ENCODE measurements around the gene CD14.
"Not testable (repeated sequence)": the region's sequence is repeated elsewhere in the genome, so short reads cannot be mapped to it uniquely, and the experiment has no call there.

CD14 gene

GRCh38 chr5:140634103-140634502, 1.1 kb upstream of the CD14 start:
- no peak for DNase-seq

GRCh38 chr5:140633501-140633900, 526 bp upstream of the CD14 start:
- DNase-seq, result no peak

- peak; percentile 61 for DNase-seq
Observed at GRCh38 chr5:140632366-140633020, 482 bp downstream of the CD14 start.

- no peak for DNase-seq
Observed at GRCh38 chr5:140631831-140632365, 1.1 kb downstream of the CD14 start.

- DNase-seq, result no peak
Observed at GRCh38 chr5:140631036-140631417, 1.9 kb downstream of the CD14 start.

GRCh38 chr5:140630292-140631035, 2.5 kb downstream of the CD14 start:
- DNase-seq, result no peak

GRCh38 chr5:140628711-140629110, 4.3 kb downstream of the CD14 start:
- DNase-seq, result no peak

GRCh38 chr5:140627972-140628371, 5.0 kb downstream of the CD14 start:
- DNase-seq, result no peak

GRCh38 chr5:140624886-140625285, 8.1 kb downstream of the CD14 start:
- not testable (repeated sequence) for DNase-seq

GRCh38 chr5:140623061-140623460, 9.9 kb downstream of the CD14 start:
- not testable (repeated sequence) for DNase-seq

GRCh38 chr5:140622301-140622700, 10.7 kb downstream of the CD14 start:
- no peak for DNase-seq

- no peak for DNase-seq
Observed at GRCh38 chr5:140611020-140611521, 21.9 kb downstream of the CD14 start.

GRCh38 chr5:140609126-140609525, 23.8 kb downstream of the CD14 start:
- DNase-seq, result no peak

GRCh38 chr5:140608722-140609121, 24.3 kb downstream of the CD14 start:
- no peak for DNase-seq

- DNase-seq, result no peak
Observed at GRCh38 chr5:140607031-140607430, 25.9 kb downstream of the CD14 start.

- DNase-seq, result no peak
Observed at GRCh38 chr5:140605879-140606278, 27.1 kb downstream of the CD14 start.

GRCh38 chr5:140603734-140604133, 29.2 kb downstream of the CD14 start:
- DNase-seq, result no peak

- DNase-seq, result not testable (repeated sequence)
Observed at GRCh38 chr5:140603446-140603698, 29.6 kb downstream of the CD14 start.

- no peak for DNase-seq
Observed at GRCh38 chr5:140602147-140602546, 30.8 kb downstream of the CD14 start.

- no peak for DNase-seq
Observed at GRCh38 chr5:140600096-140600495, 32.9 kb downstream of the CD14 start.

- no peak for DNase-seq
Observed at GRCh38 chr5:140598836-140599235, 34.1 kb downstream of the CD14 start.

GRCh38 chr5:140596321-140596741, 36.6 kb downstream of the CD14 start:
- DNase-seq, result no peak

GRCh38 chr5:140595538-140596300, 37.3 kb downstream of the CD14 start:
- no peak for DNase-seq

- DNase-seq, result no peak
Observed at GRCh38 chr5:140594169-140594568, 38.8 kb downstream of the CD14 start.
